DMS114 treated with DMSO at 0.1 percent for 48 hours (cell line): ENCODE measurements around the gene FAM167B.

ENCODE experiments used
- DNase-seq: peaks from one replicate; lab custom pipeline; 2025; ENCODE audit not compliant: unreplicated experiment; lab: John Stamatoyannopoulos, UW

FAM167B gene

GRCh38 chr1:32246888-32247273 is at the start of gene FAM167B:
FAM167B (plus strand) TSS chr1:32247222; CDS start chr1:32247422, 200 bp downstream.
- DNase-seq: no peak

GRCh38 chr1:32197837-32198236 is 49.2 kb upstream of the FAM167B start:
- no peak for DNase-seq

- no peak for DNase-seq
Measured at GRCh38 chr1:32198237-32199042, 48.6 kb upstream of the FAM167B start.

GRCh38 chr1:32199043-32199716 is 47.8 kb upstream of the FAM167B start:
- no peak for DNase-seq

- no peak for DNase-seq
Measured at GRCh38 chr1:32199717-32200072, 47.3 kb upstream of the FAM167B start.

GRCh38 chr1:32200226-32201010 is 46.6 kb upstream of the FAM167B start, which contains the start of gene CCDC28B:
CCDC28B (plus strand) TSS chr1:32200595; CDS start chr1:32201936, 1,341 bp downstream.
- peak; percentile 55 for DNase-seq

- no peak for DNase-seq
Measured at GRCh38 chr1:32201011-32201855, 45.8 kb upstream of the FAM167B start.

GRCh38 chr1:32204943-32205361 is 42.1 kb upstream of the FAM167B start:
- no peak for DNase-seq

- DNase-seq: peak; percentile 59
Measured at GRCh38 chr1:32205401-32206370, 41.3 kb upstream of the FAM167B start, which contains the start of gene IQCC. IQCC (plus strand) TSS chr1:32205671; CDS start chr1:32205682, 11 bp downstream.

GRCh38 chr1:32208469-32208868 is 38.6 kb upstream of the FAM167B start:
- no peak for DNase-seq

GRCh38 chr1:32208891-32209328 is 38.1 kb upstream of the FAM167B start, which contains the start of gene DCDC2B:
DCDC2B (plus strand) TSS chr1:32209089; CDS start chr1:32209094, 5 bp downstream.
- no peak for DNase-seq

- peak; percentile 54 for DNase-seq
Measured at GRCh38 chr1:32215629-32216480, 31.2 kb upstream of the FAM167B start.

- DNase-seq: no peak
Measured at GRCh38 chr1:32216566-32216965, 30.5 kb upstream of the FAM167B start.

GRCh38 chr1:32219022-32219421 is 28.0 kb upstream of the FAM167B start:
- no peak for DNase-seq

GRCh38 chr1:32220746-32221580 is 26.1 kb upstream of the FAM167B start:
- no peak for DNase-seq

GRCh38 chr1:32221581-32221979 is 25.4 kb upstream of the FAM167B start:
- DNase-seq: no peak

GRCh38 chr1:32221980-32222755 is 24.9 kb upstream of the FAM167B start, which contains the start of the genes EIF3I and TMEM234:
EIF3I (plus strand) TSS chr1:32222407; CDS start chr1:32222442, 35 bp downstream.
TMEM234 (minus strand) TSS chr1:32222353; CDS start chr1:32222322, 31 bp downstream.
- DNase-seq: peak; percentile 90
